Measurements from ENCODE around the gene DCUN1D2.
"Not testable (repeated sequence)": the region's sequence is repeated elsewhere in the genome, so short reads cannot be mapped to it uniquely, and the experiment has no call there.

Gene DCUN1D2

DNA sequence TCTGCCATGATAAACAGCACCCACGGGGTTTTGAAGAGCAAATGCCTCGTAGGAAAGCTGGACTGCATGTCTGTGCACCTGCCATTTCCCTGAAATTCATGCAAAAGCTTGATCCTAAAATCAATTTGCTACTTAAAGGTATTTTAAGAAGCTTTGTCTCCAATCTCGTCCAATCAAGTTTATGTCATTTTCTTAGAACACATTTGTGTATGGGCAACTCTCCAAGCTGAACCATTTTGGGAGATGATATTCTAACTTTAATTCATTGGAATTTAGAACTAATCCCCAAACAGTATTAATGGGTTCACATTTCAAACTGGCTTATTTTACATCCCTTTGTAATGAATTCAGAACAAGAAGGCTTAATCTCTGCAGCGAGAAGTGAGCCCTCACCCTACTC, 38.0 kb downstream of the DCUN1D2 start:
- TF ChIP-seq, protein P1, sequence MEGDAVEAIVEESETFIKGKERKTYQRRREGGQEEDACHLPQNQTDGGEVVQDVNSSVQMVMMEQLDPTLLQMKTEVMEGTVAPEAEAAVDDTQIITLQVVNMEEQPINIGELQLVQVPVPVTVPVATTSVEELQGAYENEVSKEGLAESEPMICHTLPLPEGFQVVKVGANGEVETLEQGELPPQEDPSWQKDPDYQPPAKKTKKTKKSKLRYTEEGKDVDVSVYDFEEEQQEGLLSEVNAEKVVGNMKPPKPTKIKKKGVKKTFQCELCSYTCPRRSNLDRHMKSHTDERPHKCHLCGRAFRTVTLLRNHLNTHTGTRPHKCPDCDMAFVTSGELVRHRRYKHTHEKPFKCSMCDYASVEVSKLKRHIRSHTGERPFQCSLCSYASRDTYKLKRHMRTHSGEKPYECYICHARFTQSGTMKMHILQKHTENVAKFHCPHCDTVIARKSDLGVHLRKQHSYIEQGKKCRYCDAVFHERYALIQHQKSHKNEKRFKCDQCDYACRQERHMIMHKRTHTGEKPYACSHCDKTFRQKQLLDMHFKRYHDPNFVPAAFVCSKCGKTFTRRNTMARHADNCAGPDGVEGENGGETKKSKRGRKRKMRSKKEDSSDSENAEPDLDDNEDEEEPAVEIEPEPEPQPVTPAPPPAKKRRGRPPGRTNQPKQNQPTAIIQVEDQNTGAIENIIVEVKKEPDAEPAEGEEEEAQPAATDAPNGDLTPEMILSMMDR (conservative IDR thresholded peaks at IDR 0.05; ENCODE audit: low read depth, low read length): no peak
- H3K4me3 ChIP-seq (ENCODE audit: low read depth, low read length): no peak overlapping the region
- DNase-seq (ENCODE audit: low read depth): no peak

DNA sequence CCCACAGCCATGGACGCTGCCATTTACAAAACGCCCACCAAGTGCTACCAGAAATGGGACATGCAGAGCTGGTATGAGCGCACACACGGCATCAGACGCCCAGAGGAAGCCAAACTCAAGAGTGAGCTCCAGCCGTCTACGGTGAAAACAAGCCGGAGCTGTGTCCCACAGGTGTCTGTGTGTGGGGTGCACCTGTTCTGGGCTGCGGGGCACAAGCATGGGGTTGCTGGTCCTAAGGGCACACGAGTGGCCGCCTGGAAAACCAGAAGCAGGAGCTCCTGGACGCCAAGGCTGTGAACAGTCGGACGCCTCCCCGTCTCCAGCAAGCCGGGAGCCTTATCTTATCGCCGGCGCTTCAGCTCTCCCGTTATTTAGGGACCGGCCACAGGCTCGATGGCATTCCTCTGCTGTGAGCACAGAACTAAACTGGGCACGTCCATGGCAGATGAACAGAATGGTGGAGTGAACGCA, 38.5 kb downstream of the DCUN1D2 start:
- TF ChIP-seq, protein P1 (conservative IDR thresholded peaks at IDR 0.05; ENCODE audit: low read depth, low read length): no peak
- DNase-seq (ENCODE audit: low read depth): no peak
- no peak overlapping the region for H3K4me3 ChIP-seq (ENCODE audit: low read depth, low read length)

DNA sequence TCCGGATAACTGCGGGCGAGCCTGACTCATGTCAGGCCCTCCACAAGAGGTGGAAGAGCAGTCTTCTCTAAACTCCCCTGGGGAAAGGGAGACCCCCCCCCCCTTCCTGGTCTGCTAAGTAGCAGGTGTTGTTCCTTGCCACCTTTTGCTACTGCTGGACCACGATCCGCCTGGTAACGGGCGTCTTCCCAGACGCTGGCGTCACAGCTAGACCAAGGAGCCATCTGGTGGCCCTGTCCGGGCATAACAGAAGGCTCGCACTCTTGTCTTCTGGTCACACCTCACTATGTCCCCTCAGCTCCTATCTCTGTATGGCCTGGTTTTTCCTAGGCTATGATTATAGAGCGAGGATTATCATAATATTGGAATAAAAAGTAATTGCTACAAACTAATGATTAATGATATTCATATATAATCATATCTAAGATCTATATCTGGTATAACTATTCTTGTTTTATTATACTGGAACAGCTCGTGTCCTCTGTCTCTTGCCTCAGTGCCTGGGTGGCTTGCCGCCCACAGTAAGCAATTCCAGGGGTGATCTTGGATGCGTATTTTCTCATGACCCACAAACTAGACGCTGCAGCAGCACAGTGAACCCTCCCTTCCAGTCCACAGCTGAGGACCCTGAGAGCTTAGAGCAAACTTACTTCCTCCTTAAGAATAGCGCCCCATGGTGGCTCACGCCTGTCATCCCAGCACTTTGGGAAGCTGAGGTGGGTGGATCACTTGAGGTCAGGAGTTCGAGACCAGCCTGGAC, 39.5 kb downstream of the DCUN1D2 start:
- peak; percentile 37 for DNase-seq (ENCODE audit: low read depth)
- H3K4me3 ChIP-seq (ENCODE audit: low read depth, low read length): not testable (repeated sequence)
- TF ChIP-seq, protein P1 (conservative IDR thresholded peaks at IDR 0.05; ENCODE audit: low read depth, low read length): peak; percentile 49

DNA sequence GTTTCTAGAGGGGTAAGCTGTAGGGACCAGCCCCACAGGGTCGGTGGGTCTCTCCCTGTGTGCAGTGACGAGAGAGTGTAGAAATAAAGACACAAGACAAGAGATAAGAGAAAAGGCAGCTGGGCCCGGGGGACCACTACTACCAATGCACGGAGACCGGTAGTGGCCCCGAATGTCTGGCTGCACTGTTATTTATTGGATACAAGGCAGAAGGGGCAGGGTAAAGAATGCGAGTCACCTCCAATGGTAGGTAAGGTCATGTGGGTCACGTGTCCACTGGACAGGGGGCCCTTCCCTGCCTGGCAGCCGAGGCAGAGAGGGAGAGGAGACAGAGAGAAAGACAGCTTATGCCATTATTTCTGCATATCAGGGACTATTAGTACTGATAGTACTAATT, 40.2 kb downstream of the DCUN1D2 start:
- not testable (repeated sequence) for H3K4me3 ChIP-seq (ENCODE audit: low read depth, low read length); DNase-seq (ENCODE audit: low read depth)

DNA sequence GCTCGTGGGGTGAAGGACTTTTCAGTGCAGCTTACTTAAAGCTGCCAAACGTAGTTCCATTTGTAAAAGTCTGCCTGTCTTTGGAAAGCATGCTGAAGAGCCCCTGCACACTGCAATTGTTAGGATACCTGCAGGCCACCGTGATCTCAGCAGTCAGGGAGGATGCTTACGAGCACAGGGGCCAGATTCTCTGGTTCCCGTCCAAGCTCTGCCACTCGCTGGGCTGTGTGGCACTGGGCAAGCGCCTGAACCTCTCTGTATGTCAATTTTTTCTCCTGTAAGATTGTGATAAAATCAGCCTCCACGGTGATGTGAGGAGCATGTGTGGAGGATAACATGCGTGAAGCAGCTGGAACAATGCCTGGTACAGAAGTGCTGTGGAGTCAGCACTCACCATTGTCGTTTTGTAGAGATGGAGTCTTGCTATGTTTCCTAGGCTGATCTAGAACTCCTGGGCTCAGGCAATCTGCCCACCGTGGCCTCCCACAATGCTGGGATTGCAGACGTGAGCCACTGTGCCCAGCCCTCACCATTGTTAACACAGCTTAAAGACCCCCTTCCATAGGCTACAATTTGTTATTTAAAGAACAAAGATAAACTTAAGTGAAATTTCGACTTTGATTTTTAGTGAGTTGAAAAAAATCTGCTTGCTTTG, 40.7 kb downstream of the DCUN1D2 start:
- no peak overlapping the region for H3K4me3 ChIP-seq (ENCODE audit: low read depth, low read length)
- TF ChIP-seq, protein P1 (conservative IDR thresholded peaks at IDR 0.05; ENCODE audit: low read depth, low read length): no peak
- no peak for DNase-seq (ENCODE audit: low read depth)

DNA sequence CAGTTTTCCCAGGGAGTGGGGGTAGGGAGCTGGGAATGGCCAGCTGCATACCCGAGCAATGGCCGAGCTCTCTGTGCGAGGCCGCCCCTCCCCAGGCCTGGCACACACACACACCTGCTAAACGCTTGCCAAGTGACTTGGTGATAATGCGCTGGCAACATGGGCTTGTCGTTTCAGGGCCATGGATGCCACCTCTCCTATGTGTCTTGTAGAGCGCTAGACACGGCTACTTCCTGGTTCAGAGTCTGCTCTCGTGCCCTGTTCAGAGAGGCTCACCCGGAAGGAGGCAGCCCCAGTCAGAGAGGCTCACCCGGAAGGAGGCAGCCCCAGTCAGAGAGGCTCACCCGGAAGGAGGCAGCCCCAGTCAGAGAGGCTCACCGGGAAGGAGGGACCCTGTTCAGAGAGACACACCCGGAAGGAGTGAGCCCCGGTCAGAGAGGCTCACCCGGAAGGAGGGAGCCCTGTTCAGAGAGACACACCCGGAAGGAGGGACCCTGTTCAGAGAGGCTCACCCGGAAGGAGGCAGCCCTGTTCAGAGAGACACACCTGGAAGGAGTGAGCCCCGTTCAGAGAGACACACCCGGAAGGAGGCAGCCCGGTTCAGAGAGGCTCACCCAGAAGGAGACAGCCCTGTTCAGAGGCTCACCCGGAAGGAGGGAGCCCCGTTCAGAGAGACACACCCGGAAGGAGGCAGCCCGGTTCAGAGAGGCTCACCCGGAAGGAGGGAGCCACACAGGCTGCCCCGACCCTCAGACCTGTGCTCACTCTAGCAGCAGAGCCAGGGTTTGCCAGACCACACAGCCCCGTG, 41.4 kb downstream of the DCUN1D2 start:
- H3K4me3 ChIP-seq (ENCODE audit: low read depth, low read length): no peak overlapping the region
- no peak for DNase-seq (ENCODE audit: low read depth)
- TF ChIP-seq, protein P1 (conservative IDR thresholded peaks at IDR 0.05; ENCODE audit: low read depth, low read length): no peak

DNA sequence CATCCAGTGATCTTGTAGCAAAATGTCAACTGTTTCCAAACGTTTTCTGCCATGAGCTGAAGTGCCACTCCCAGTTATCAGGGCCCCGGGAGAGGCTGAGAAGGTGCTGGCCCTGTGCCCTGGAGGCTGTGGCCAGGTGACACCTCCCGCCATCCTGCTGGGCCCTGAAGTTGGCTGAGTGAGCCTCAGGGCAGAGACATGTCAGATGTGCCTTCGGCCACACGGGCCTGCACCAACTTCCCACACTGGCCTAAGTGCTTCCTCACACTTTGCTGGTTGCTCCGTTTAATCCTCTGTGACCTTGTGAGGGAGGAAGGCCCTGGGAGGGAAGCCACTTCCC, 42.0 kb downstream of the DCUN1D2 start:
- no peak for DNase-seq (ENCODE audit: low read depth)
- H3K4me3 ChIP-seq (ENCODE audit: low read depth, low read length): no peak overlapping the region
- TF ChIP-seq, protein P1 (conservative IDR thresholded peaks at IDR 0.05; ENCODE audit: low read depth, low read length): no peak

Data from choroid plexus epithelial cell (primary cell).